OCI-LY1 (cell line): ENCODE measurements around the gene FXYD6.

Experiments
- H2AFZ ChIP-seq: fragments of 200-600 bp; sonication (generic), shearing (Covaris generic); 2 replicates; pipeline ENCODE4 v1.6.0; 2014; ENCODE audit warnings: antibody characterized with exemption, mild to moderate bottlenecking, low read length
- H3F3A ChIP-seq: fragments of 200-600 bp; sonication (generic), shearing (Covaris generic); 2 replicates; pipeline ENCODE4 v1.6.0; 2014; ENCODE audit warnings: mild to moderate bottlenecking, antibody characterized with exemption, low read length, moderate library complexity; ENCODE audit not compliant: insufficient read depth
- H3K27ac ChIP-seq: fragments of 200-600 bp; sonication (generic); 2 replicates; pipeline ENCODE4 v1.5.1; 2014; ENCODE audit warnings: low read length, mixed run types, mild to moderate bottlenecking, low read depth; ENCODE audit not compliant: poor library complexity, severe bottlenecking
- H3K27me3 ChIP-seq: fragments of 200-600 bp; sonication (generic); 2 replicates; pipeline ENCODE4 v1.6.0; 2014; ENCODE audit warnings: antibody characterized with exemption, mild to moderate bottlenecking, low read length, moderate library complexity; ENCODE audit not compliant: insufficient read depth
- H3K36me3 ChIP-seq: fragments of 200-600 bp; sonication (generic); 2 replicates; pipeline ENCODE4 v1.6.1; 2014; ENCODE audit warnings: mild to moderate bottlenecking, antibody characterized with exemption, low read length, moderate library complexity, mixed read lengths; ENCODE audit not compliant: insufficient read depth
- H3K4me1 ChIP-seq: fragments of 200-600 bp; sonication (generic); 2 replicates; pipeline ENCODE4 v1.5.1; 2014; ENCODE audit warnings: mild to moderate bottlenecking, low read length, moderate library complexity; ENCODE audit not compliant: insufficient read depth, severe bottlenecking
- H3K4me2 ChIP-seq: fragments of 200-600 bp; sonication (generic), shearing (Covaris generic); 2 replicates; pipeline ENCODE4 v1.6.1; 2014; ENCODE audit warnings: low read length
- H3K4me3 ChIP-seq: fragments of 200-600 bp; sonication (generic); 2 replicates; pipeline ENCODE4 v1.5.1; 2014; ENCODE audit warnings: low read length, low read depth, mild to moderate bottlenecking, mixed read lengths; ENCODE audit not compliant: poor library complexity, severe bottlenecking
- H3K79me2 ChIP-seq: fragments of 200-600 bp; shearing (Covaris generic); 2 replicates; pipeline ENCODE4 v1.6.1; 2016; ENCODE audit warnings: mixed run types, low read length, mixed read lengths; ENCODE audit not compliant: insufficient read depth
- H3K9ac ChIP-seq: fragments of 200-600 bp; sonication (generic), shearing (Covaris generic); 2 replicates; pipeline ENCODE4 v1.6.1; 2014; ENCODE audit warnings: mild to moderate bottlenecking, low read length, mixed read lengths
- H3K9me2 ChIP-seq: fragments of 200-600 bp; sonication (generic), shearing (Covaris generic); 2 replicates; pipeline ENCODE4 v1.6.1; 2014; ENCODE audit warnings: low read depth, mild to moderate bottlenecking, low read length, mixed read lengths
- H3K9me3 ChIP-seq: fragments of 200-600 bp; shearing (Covaris generic); 2 replicates; pipeline ENCODE4 v1.6.1; 2014; ENCODE audit warnings: low read length, mixed read lengths
- H4K20me1 ChIP-seq: fragments of 200-600 bp; sonication (generic), shearing (Covaris generic); 2 replicates; pipeline ENCODE4 v1.6.0; 2016; ENCODE audit warnings: mild to moderate bottlenecking, low read length; ENCODE audit not compliant: insufficient read depth
- CTCF ChIP-seq: fragments of 200-600 bp; sonication (generic), shearing (Covaris generic); IDR thresholded peaks from 2 replicates; pipeline ENCODE4 v1.5.1; 2017; ENCODE audit warnings: mild to moderate bottlenecking, antibody characterized with exemption, low read length, moderate library complexity, mixed read lengths
- EZH2 ChIP-seq: fragments of 200-600 bp; sonication (generic), shearing (Covaris generic); IDR thresholded peaks from 2 replicates; pipeline ENCODE4 v1.8.0; 2017; ENCODE audit warnings: borderline replicate concordance, mixed run types, mild to moderate bottlenecking, antibody characterized with exemption, low read length, moderate library complexity, mixed read lengths

Gene FXYD6

GRCh38 chr11:117869604-117870003 lies 6.9 kb downstream of the FXYD6 start:
- H3K79me2 ChIP-seq = no peaks in the 10 kb centered on the region
- H3K27ac ChIP-seq = no peak overlapping the region
- no peaks in the 10 kb centered on the region for H3F3A ChIP-seq
- H2AFZ ChIP-seq = no peak overlapping the region
- H3K36me3 ChIP-seq = no peaks in the 10 kb centered on the region
- H3K9me3 ChIP-seq = no peaks in the 10 kb centered on the region
- TF ChIP-seq CTCF (no peak), EZH2 (no peak)
- no peak overlapping the region for H3K9ac ChIP-seq
- no peak overlapping the region for H3K4me3 ChIP-seq
- H3K27me3 ChIP-seq = 0 out of 2 replicates have a peak, but pooled peaks cover 6% of the 10 kb centered on the region
- H3K4me2 ChIP-seq = no peak overlapping the region
- no peaks in the 10 kb centered on the region for H3K4me1 ChIP-seq
- no peaks in the 10 kb centered on the region for H3K9me2 ChIP-seq
- no peaks in the 10 kb centered on the region for H4K20me1 ChIP-seq

- H3K9me2 ChIP-seq = no peaks in the 10 kb centered on the region
- H2AFZ ChIP-seq = no peak overlapping the region
- TF ChIP-seq EZH2 (no peak), CTCF (no peak)
- no peaks in the 10 kb centered on the region for H3K9me3 ChIP-seq
- no peak overlapping the region for H3K4me2 ChIP-seq
- H3F3A ChIP-seq = no peaks in the 10 kb centered on the region
- H3K9ac ChIP-seq = no peak overlapping the region
- no peaks in the 10 kb centered on the region for H4K20me1 ChIP-seq
- H3K4me1 ChIP-seq = no peaks in the 10 kb centered on the region
- no peak overlapping the region for H3K27ac ChIP-seq
- H3K4me3 ChIP-seq = no peak overlapping the region
- no peaks in the 10 kb centered on the region for H3K79me2 ChIP-seq
- no peaks in the 10 kb centered on the region for H3K36me3 ChIP-seq
- 0 out of 2 replicates have a peak, but pooled peaks cover 6% of the 10 kb centered on the region for H3K27me3 ChIP-seq
Observed at GRCh38 chr11:117868815-117869561, 7.5 kb downstream of the FXYD6 start.

- no peaks in the 10 kb centered on the region for H3K79me2 ChIP-seq
- no peak overlapping the region for H3K4me3 ChIP-seq
- H3K4me1 ChIP-seq = no peaks in the 10 kb centered on the region
- TF ChIP-seq EZH2 = no peak
- no peak for TF ChIP-seq CTCF
- H3F3A ChIP-seq = no peaks in the 10 kb centered on the region
- no peaks in the 10 kb centered on the region for H4K20me1 ChIP-seq
- no peaks in the 10 kb centered on the region for H3K36me3 ChIP-seq
- H3K27ac ChIP-seq = no peak overlapping the region
- no peaks in the 10 kb centered on the region for H3K9me3 ChIP-seq
- H3K27me3 ChIP-seq = 0 out of 2 replicates have a peak, but pooled peaks cover 6% of the 10 kb centered on the region
- H3K9me2 ChIP-seq = no peaks in the 10 kb centered on the region
- no peak overlapping the region for H2AFZ ChIP-seq
- no peak overlapping the region for H3K4me2 ChIP-seq
- no peak overlapping the region for H3K9ac ChIP-seq
Observed at GRCh38 chr11:117868088-117868487, 8.4 kb downstream of the FXYD6 start.
